HG03354 (cell line): Measurements from ENCODE around the gene CCP110.

Experiments used
- ATAC-seq: cut with Tn5 transposase; IDR thresholded peaks from one replicate; pipeline ENCODE4 v1.9.1; 2021; ENCODE audit warnings: mild to moderate bottlenecking; ENCODE audit not compliant: unreplicated experiment, poor library complexity, severe bottlenecking

Gene CCP110

GRCh38 chr16:19505600-19506303, 18.0 kb upstream of the CCP110 start:
- ATAC-seq: no peak

GRCh38 chr16:19506965-19507364, 16.8 kb upstream of the CCP110 start:
- no peak for ATAC-seq

GRCh38 chr16:19507867-19508266, 15.9 kb upstream of the CCP110 start:
- no peak for ATAC-seq

- ATAC-seq: no peak
Measured at GRCh38 chr16:19512297-19512696, 11.4 kb upstream of the CCP110 start.

GRCh38 chr16:19513377-19514053, 10.2 kb upstream of the CCP110 start:
- no peak for ATAC-seq

- no peak for ATAC-seq
Measured at GRCh38 chr16:19515757-19516156, 8.0 kb upstream of the CCP110 start.

GRCh38 chr16:19517424-19518089, 6.2 kb upstream of the CCP110 start:
- ATAC-seq: no peak

GRCh38 chr16:19518388-19518787, 5.4 kb upstream of the CCP110 start:
- ATAC-seq: no peak

- ATAC-seq: no peak
Measured at GRCh38 chr16:19520861-19521331, 2.8 kb upstream of the CCP110 start.

- ATAC-seq: peak; percentile 73
Measured at GRCh38 chr16:19521471-19522396, 2.0 kb upstream of the CCP110 start, which contains the start of gene GDE1. TSS of gene GDE1 (minus strand) at chr16:19522098. CDS start at chr16:19521964, 134 bp downstream.

GRCh38 chr16:19522397-19522732, 1.4 kb upstream of the CCP110 start:
- ATAC-seq: no peak

- ATAC-seq: no peak
Measured at GRCh38 chr16:19522760-19523159, 982 bp upstream of the CCP110 start.

- no peak for ATAC-seq
Measured at GRCh38 chr16:19523184-19523558, 571 bp upstream of the CCP110 start.

GRCh38 chr16:19524356-19524615, 544 bp downstream of the CCP110 start:
- no peak for ATAC-seq

GRCh38 chr16:19524616-19525384, 1.1 kb downstream of the CCP110 start:
- no peak for ATAC-seq

- ATAC-seq: no peak
Measured at GRCh38 chr16:19525385-19525723, 1.6 kb downstream of the CCP110 start.

GRCh38 chr16:19527161-19527560, 3.4 kb downstream of the CCP110 start:
- no peak for ATAC-seq

GRCh38 chr16:19528666-19529065, 4.9 kb downstream of the CCP110 start:
- ATAC-seq: no peak

GRCh38 chr16:19532601-19533000, 8.9 kb downstream of the CCP110 start:
- ATAC-seq: no peak
